VCaP (cell line): ENCODE measurements around the gene NPFFR1.

Experiments used
- H3K27ac ChIP-seq: fragments of 450-650 bp; 2 replicates; pipeline ENCODE4 v1.5.1; 2017
- CTCF ChIP-seq: fragments of 450-650 bp; conservative IDR thresholded peaks from 2 replicates; pipeline ENCODE4 v1.5.1; 2017; ENCODE audit warnings: mild to moderate bottlenecking, moderate library complexity

The NPFFR1 gene

GRCh38 chr10:70303730-70304129, 19.9 kb upstream of the NPFFR1 start:
- H3K27ac ChIP-seq: no peak overlapping the region
- TF ChIP-seq CTCF: no peak

- no peak overlapping the region for H3K27ac ChIP-seq
Measured at GRCh38 chr10:70302292-70302691, 18.5 kb upstream of the NPFFR1 start.

GRCh38 chr10:70300908-70301597, 17.2 kb upstream of the NPFFR1 start:
- H3K27ac ChIP-seq: no peak overlapping the region
- no peak for TF ChIP-seq CTCF

More at GRCh38 chr10:70302292-70302691, 18.5 kb upstream of the NPFFR1 start:
- TF ChIP-seq CTCF: no peak

- no peak overlapping the region for H3K27ac ChIP-seq
- no peak for TF ChIP-seq CTCF
Measured at GRCh38 chr10:70300461-70300860, 16.7 kb upstream of the NPFFR1 start.

- no peak overlapping the region for H3K27ac ChIP-seq
- no peak for TF ChIP-seq CTCF
Measured at GRCh38 chr10:70299876-70300275, 16.1 kb upstream of the NPFFR1 start.

- no peak overlapping the region for H3K27ac ChIP-seq
- TF ChIP-seq CTCF: no peak
Measured at GRCh38 chr10:70298393-70298792, 14.6 kb upstream of the NPFFR1 start.

GRCh38 chr10:70297224-70297623, 13.4 kb upstream of the NPFFR1 start:
- TF ChIP-seq CTCF: no peak
- H3K27ac ChIP-seq: no peak overlapping the region
